GM19395 (cell line): ENCODE data around the gene ARHGAP32.
A peak's percentile ranks its signal among the peaks of the same experiment; 100 is the strongest.

ENCODE experiments used
- ATAC-seq: cut with Tn5 transposase; IDR thresholded peaks from one replicate; pipeline ENCODE4 v1.9.1; 2021; ENCODE audit warnings: mild to moderate bottlenecking, moderate library complexity; ENCODE audit not compliant: unreplicated experiment

ARHGAP32 gene

GRCh38 chr11:129117595-129118350, 74.4 kb downstream of the ARHGAP32 start:
- peak; percentile 75 for ATAC-seq

GRCh38 chr11:129115652-129116586, 76.2 kb downstream of the ARHGAP32 start:
- no peak for ATAC-seq

GRCh38 chr11:129109701-129110100, 82.4 kb downstream of the ARHGAP32 start:
- ATAC-seq: no peak

- ATAC-seq: no peak
These were observed 85.3 kb downstream of the ARHGAP32 start for GRCh38 chr11:129106788-129107187.

- ATAC-seq: no peak
These were observed 89.4 kb downstream of the ARHGAP32 start for GRCh38 chr11:129102756-129103155.

- ATAC-seq: no peak
These were observed 89.9 kb downstream of the ARHGAP32 start for GRCh38 chr11:129102225-129102624.

- no peak for ATAC-seq
These were observed 98.8 kb downstream of the ARHGAP32 start for GRCh38 chr11:129093283-129093682.

- ATAC-seq: no peak
These were observed 102.1 kb downstream of the ARHGAP32 start for GRCh38 chr11:129090056-129090455.

GRCh38 chr11:129089279-129089678, 102.8 kb downstream of the ARHGAP32 start:
- ATAC-seq: no peak

GRCh38 chr11:129086976-129087375, 105.1 kb downstream of the ARHGAP32 start:
- ATAC-seq: no peak

- no peak for ATAC-seq
These were observed 114.9 kb downstream of the ARHGAP32 start for GRCh38 chr11:129077191-129077590.

GRCh38 chr11:129075757-129076156, 116.4 kb downstream of the ARHGAP32 start:
- ATAC-seq: no peak

- no peak for ATAC-seq
These were observed 124.7 kb downstream of the ARHGAP32 start for GRCh38 chr11:129067454-129067853.

- ATAC-seq: no peak
These were observed 125.9 kb downstream of the ARHGAP32 start for GRCh38 chr11:129066229-129066628.

GRCh38 chr11:129063118-129063517, 129.0 kb downstream of the ARHGAP32 start:
- no peak for ATAC-seq

- ATAC-seq: no peak
These were observed 130.5 kb downstream of the ARHGAP32 start for GRCh38 chr11:129061492-129062230.

- no peak for ATAC-seq
These were observed 135.2 kb downstream of the ARHGAP32 start for GRCh38 chr11:129056916-129057315.

- ATAC-seq: no peak
These were observed 136.9 kb downstream of the ARHGAP32 start for GRCh38 chr11:129055196-129055595.

GRCh38 chr11:129048911-129049310, 143.2 kb downstream of the ARHGAP32 start:
- no peak for ATAC-seq

- ATAC-seq: no peak
These were observed 147.0 kb downstream of the ARHGAP32 start for GRCh38 chr11:129045150-129045549.

GRCh38 chr11:129042503-129042902, 149.6 kb downstream of the ARHGAP32 start:
- no peak for ATAC-seq
